CD4-positive, alpha-beta T cell treated with Interleukin-6 at 100 ng/mL for 8 hours (primary cell): ENCODE data around the gene C4BPB.
A peak's percentile ranks its signal among the peaks of the same experiment; 100 is the strongest.
"Not testable (repeated sequence)": the region's sequence is repeated elsewhere in the genome, so short reads cannot be mapped to it uniquely, and the experiment has no call there.

ENCODE experiments used
- DNase-seq: peaks from one replicate; pipeline ENCODE4 v3.0.0-alpha.2; 2020; ENCODE audit warnings: mixed read lengths, low spot score

Gene C4BPB

DNA sequence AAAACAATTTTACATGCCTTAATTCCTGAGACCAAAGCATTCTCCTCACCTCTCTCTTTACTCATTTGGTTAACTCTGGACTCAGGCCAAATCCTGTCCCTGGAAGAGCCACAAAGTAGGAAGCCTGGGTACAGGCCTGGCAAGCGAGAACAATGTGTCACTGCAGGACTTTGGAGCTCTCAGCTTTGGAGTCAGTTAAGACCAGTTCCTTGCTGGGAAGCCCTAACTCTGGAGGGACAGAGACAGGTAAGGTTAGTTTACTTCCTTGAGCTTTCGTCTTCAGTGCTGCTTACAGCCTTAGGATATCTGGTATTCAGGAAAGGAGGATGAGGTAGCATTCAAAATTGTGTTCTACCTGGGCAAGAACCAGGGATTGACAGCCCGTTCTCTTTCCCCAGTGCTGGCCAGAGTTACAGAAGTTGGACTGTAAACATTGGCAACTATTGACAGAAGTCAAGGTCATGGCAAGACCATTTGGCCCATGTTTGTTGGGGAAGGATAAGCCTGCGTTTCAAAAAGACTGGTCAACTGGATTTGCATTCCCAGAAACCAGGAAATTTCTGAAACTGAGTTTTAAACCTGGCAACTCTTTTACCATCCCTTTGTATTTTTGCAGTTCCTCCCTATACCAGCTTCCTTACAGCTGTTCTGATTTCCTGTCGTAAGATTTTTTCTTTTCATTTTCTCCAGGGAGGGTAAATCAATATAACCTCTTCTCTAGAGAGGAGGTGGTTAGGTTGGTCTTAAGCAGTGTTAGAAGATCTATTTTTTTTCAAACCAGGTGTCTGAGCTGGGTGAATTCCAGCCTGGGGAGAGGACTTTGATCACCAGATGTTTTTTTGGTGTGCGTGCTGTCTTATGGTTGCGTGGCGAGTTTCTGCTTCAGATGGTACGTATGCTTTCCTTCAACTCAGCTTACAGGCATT lies at the start of gene C4BPB:
C4BPB (plus strand) TSS at position 160 of the 926 bp plus-strand sequence; CDS start at position 832, 672 bp downstream.
- peak; percentile 3 for DNase-seq

DNA sequence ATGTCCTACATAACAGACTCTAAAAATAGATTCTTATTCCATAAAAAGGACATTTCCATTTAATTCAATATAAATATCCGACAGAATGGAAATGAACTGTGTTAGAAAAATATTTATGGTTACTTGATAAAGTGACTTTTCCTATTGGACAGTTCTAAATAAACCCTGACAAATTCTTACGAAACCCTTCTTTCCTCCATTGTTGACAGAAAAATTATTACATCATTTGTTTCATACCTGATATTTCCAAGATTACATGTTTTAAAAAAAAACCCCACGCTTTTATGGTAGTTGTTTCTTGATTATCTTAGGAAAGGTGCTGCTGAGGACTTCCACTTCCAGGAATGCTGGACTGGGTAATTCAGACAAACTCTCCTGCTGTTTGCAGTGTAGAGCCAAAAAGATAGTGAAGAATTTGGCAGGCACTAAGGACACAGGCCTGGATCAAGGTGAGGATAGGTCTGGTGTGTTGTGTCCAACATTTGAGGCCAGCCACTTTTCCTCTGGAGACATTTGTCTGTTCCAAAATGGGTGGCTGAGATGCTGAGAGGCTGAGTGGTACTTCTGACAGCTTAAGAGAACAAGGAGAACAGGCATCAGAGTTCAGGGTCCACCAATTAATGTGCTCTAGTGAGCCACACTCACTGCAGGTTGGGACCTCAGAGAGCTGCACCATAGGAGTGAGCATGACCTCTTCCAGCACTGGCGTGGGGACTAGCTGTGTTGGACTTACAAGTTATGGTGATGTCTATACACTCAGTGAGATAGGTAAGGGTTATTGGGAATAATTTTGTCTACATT lies 49.1 kb upstream of the C4BPB start:
- no peak for DNase-seq

GRCh38 chr1:207040181-207040533 lies 48.5 kb upstream of the C4BPB start:
- no peak for DNase-seq

DNA sequence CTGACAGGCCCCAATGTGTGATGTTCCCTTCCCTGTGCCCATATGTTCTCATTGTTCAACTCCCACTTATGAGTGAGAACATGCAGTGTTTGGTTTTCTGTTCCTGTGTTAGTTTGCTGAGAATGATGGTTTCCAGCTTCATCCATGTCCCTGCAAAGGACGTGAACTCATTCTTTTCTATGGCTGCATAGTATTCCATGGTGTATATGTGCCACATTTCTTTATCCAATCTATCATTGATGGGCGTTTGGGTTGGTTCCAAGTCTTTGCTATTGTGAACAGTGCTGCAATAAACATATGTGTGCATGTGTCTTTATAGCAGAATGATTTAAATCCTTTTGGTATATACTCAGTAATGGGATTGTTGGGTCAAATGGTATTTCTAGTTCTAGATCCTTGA lies 47.3 kb upstream of the C4BPB start:
- DNase-seq: not testable (repeated sequence)

GRCh38 chr1:207045453-207045852 lies 43.2 kb upstream of the C4BPB start:
- DNase-seq: no peak

DNA sequence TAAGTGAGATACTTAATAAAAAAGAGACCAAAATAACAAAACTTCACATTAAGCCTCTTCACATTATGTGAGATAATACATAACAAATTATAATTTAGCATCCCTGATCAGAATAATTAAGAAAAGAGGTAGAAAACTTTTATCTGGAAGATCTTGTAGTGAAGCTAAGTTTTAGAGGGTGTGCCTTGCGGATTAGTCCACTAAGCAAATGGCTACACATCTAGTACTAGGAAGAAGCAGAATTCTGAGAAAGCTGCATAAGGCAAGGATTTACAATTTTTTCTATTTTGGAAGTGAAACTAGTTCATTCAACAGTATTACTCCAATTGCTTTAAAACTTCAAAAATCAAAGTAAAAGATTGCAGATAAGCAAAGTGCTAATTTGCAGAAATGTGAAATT lies 41.2 kb upstream of the C4BPB start:
- DNase-seq: no peak

DNA sequence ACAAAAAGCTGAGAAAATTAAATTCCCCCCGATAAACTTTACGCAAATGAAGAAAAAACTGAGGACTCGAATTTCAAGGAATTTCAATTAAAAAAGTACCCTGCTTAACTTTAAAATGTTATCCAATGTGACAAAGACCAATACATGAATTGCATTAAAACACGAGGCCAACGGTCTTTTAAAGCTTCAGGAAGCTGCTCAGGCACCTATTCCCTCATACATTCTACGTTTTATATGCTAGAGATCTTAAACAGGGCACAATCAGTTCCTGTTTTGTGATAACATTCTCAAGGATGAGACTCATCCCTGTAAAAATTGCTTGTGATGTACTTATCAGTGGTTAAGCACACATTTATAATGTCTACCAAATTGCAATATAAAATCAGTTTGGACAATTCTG lies 40.6 kb upstream of the C4BPB start:
- no peak for DNase-seq

GRCh38 chr1:207049054-207049453 lies 39.6 kb upstream of the C4BPB start:
- no peak for DNase-seq

DNA sequence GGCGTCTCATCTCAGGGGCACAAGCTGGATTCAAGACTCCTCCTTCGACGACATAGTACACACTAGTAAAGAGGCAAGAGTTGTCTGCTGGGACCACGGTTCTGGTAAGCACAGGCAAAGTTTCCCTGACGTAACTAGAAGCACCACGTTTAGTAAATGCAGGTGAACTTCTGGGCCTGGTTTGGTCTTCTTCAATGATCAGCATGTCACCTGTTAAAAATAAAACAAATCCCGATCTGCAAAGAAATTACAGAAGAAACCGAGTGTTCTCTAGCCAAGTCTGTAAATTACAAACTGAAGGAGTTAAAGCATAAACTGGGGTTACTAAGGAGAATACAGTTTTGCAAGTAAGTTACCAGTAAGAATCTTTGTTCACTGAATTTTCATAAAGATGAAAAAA lies 39.1 kb upstream of the C4BPB start:
- DNase-seq: no peak

DNA sequence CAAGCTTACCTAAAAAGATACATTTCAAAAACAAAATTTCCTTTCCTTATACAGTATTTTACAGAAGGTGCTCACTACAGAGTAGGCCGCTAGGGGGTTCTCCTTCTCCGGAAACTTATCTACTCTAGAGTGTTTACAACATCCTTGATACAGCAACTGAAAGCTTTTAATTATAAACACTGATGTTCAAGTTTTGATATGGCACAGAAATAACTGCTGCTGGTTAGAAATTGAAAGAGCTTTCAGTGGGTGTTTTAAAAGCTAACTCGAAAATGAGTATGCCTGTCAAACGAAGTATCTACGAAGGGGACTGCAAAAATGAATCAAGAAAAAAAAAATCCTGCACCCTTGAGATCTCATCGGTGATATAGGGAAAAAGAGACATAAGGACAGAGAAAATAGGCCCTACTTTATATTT lies 38.7 kb upstream of the C4BPB start:
- DNase-seq: peak; percentile 62

- peak; percentile 86 for DNase-seq
These were observed 38.0 kb upstream of the C4BPB start for GRCh38 chr1:207050480-207051190.

GRCh38 chr1:207051191-207051943 lies 37.3 kb upstream of the C4BPB start, which contains the start of gene YOD1:
YOD1 (minus strand) TSS chr1:207051208; CDS start chr1:207051030, 178 bp downstream.
- DNase-seq: no peak

- peak; percentile 92 for DNase-seq
These were observed 35.5 kb upstream of the C4BPB start, which contains the start of gene PFKFB2 for GRCh38 chr1:207052911-207053769. PFKFB2 (plus strand) TSS chr1:207053275; CDS start chr1:207054718, 1,443 bp downstream.

- DNase-seq: no peak
These were observed 34.2 kb upstream of the C4BPB start for GRCh38 chr1:207054491-207054890.

DNA sequence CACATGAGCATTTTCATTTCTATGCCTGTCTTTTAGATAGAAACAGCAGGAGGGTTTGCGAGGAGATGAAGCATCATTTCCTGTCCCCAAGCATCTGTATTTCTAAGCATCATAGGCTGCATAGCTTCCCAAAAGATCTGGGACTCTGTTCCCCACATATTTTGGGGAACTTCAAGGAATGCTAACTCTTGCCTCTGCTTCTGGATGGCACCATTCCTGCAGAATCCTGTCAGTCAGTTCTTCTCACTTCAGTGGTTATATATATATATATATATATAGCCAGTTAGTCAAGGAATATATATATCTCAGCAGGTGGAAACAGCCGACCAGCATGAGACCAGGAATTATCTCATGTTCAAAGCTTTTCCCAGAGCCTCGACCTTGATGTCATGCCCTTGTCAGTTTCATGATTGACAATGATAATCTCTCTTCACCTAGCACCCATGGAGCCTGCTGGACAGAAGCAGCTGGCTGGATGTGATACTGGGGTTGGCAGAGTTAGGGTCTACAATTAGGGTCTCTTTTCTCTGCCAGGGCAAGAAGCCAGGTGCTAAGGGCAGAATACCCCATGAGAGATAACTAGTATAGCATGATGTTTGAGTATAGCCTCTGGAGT lies 33.2 kb upstream of the C4BPB start:
- DNase-seq: no peak

GRCh38 chr1:207056673-207057072 lies 32.0 kb upstream of the C4BPB start:
- DNase-seq: no peak

DNA sequence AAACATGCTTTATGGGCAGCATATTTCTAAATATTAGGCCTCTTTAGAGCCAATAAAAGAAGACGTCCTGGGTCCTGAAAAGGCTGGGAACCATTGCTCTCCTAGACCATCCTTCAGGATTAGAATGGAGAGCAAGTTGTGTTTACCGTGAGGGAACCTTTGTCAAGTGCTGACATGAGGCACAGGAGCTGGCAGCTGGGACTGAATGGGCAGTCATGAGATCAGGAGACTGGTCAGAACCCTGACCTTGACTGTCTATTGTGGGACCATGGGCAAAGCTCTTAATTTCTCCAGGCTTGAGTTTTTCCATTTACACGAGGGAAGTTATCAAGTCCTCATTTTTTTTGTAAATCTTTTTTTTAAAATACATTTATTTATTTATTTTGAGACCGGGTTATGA lies 30.4 kb upstream of the C4BPB start:
- no peak for DNase-seq

- DNase-seq: no peak
These were observed 29.5 kb upstream of the C4BPB start for GRCh38 chr1:207058878-207059867.

DNA sequence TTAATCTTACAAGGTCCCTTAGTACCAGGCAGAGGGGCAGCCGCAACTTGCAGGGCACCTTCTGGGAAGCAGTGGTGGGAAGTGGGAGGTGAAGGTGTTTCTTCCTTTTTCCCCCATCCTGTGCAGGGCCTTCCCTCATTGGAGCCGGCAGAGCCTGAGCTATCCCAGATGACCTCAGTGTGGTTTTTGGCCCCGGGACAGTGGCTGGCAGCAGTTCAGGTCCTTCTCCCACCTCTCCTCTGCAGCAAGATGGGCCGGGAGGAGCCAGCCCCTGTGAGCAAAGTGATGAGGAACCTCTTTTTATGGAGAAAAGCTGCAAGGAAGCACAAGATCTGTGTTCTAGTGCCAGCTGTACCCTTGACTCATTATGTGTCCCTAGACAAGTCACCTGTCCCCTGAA lies 28.8 kb upstream of the C4BPB start:
- DNase-seq: no peak
